H1 (cell line): ENCODE results near the gene KLF13.
A peak's percentile ranks its signal among the peaks of the same experiment; 100 is the strongest.

Experiments
- CHD2 ChIP-seq: IDR thresholded peaks from 2 replicates; pipeline ENCODE4 v1.6.1; 2012; ENCODE audit warnings: low read length, improper control_type of control experiment
- JUN ChIP-seq: IDR thresholded peaks from 2 replicates; pipeline ENCODE4 v1.6.1; 2011; ENCODE audit warnings: low read depth, mild to moderate bottlenecking, improper control_type of control experiment, low read length
- POLR2A ChIP-seq, 2 experiments: IDR thresholded peaks; 1 replicate in 1 of 2; 2 replicates in 1 of 2; pipeline ENCODE4 v1.6.1; 2011; ENCODE audit warnings: low read depth in 2 of 2, low read length in 2 of 2, mild to moderate bottlenecking in 2 of 2; ENCODE audit errors: control extremely low read depth in 1 of 2
- POLR2AphosphoS5 ChIP-seq: IDR thresholded peaks from 2 replicates; pipeline ENCODE4 v1.6.1; 2011; ENCODE audit warnings: low read depth, low read length
- RFX5 ChIP-seq: IDR thresholded peaks from 2 replicates; pipeline ENCODE4 v1.6.1; 2011; ENCODE audit warnings: low read depth, low read length, improper control_type of control experiment, borderline replicate concordance
- SIN3A ChIP-seq, 2 experiments: IDR thresholded peaks in 1 of 2; conservative IDR thresholded peaks in 1 of 2; 2 replicates each; pipeline ENCODE4 v1.6.1; 2011 to 2012; ENCODE audit warnings: low read length in 2 of 2, improper control_type of control experiment in 1 of 2, low read depth in 1 of 2, mild to moderate bottlenecking in 1 of 2
- TAF1 ChIP-seq: IDR thresholded peaks from 2 replicates; pipeline ENCODE4 v1.6.1; 2011; ENCODE audit warnings: mild to moderate bottlenecking, low read depth, low read length
- USF2 ChIP-seq: IDR thresholded peaks from 2 replicates; pipeline ENCODE4 v1.6.1; 2011; ENCODE audit warnings: low read length, improper control_type of control experiment
- TF ChIP-seq, protein P1 (sequence below), 3 experiments: IDR thresholded peaks; 1 replicate in 2 of 3; 2 replicates in 1 of 3; pipeline versions ENCODE4 v1.5.1 to v1.6.1; 2011; ENCODE audit warnings: low read length in 3 of 3, mild to moderate bottlenecking in 3 of 3, inconsistent platforms in 2 of 3, low read depth in 1 of 3, moderate library complexity in 1 of 3; ENCODE audit not compliant: insufficient read depth in 1 of 3; ENCODE audit errors: control extremely low read depth in 1 of 3

DNA sequence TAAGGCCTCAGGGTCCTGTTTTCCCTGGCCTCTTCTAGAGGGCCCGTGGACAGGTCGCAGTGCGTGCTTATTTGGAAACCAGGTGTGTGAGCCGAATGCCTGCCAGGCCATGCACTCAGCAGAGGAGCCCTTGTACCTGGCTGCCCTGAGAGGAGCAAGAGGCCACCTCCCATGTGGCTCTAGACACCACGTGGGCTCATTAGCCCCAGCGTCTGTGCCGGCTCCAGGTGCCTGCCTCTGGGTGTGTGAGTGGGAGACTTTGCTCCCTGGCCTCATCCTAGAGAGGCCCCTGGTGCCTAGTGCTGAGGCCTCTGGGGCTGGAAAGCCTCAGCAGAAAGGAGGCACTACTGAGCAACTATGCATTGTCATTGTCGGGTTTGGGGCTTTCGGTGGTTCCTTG lies 50.4 kb downstream of the KLF13 start:
- TF ChIP-seq POLR2A (IDR thresholded peaks at IDR 0.05; ENCODE audit: control extremely low read depth in 1 of 2, low read depth in 2 of 2, low read length in 2 of 2): no peak
- TF ChIP-seq CHD2: no peak
- no peak for TF ChIP-seq USF2
- TF ChIP-seq JUN: no peak
- no peak for TF ChIP-seq TAF1
- no peak for TF ChIP-seq RFX5
- TF ChIP-seq, protein P1, sequence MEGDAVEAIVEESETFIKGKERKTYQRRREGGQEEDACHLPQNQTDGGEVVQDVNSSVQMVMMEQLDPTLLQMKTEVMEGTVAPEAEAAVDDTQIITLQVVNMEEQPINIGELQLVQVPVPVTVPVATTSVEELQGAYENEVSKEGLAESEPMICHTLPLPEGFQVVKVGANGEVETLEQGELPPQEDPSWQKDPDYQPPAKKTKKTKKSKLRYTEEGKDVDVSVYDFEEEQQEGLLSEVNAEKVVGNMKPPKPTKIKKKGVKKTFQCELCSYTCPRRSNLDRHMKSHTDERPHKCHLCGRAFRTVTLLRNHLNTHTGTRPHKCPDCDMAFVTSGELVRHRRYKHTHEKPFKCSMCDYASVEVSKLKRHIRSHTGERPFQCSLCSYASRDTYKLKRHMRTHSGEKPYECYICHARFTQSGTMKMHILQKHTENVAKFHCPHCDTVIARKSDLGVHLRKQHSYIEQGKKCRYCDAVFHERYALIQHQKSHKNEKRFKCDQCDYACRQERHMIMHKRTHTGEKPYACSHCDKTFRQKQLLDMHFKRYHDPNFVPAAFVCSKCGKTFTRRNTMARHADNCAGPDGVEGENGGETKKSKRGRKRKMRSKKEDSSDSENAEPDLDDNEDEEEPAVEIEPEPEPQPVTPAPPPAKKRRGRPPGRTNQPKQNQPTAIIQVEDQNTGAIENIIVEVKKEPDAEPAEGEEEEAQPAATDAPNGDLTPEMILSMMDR (IDR thresholded peaks at IDR 0.05; ENCODE audit: control extremely low read depth in 1 of 3, insufficient read depth in 1 of 3, low read depth in 1 of 3, low read length in 3 of 3): peak in 1 of 3 experiments; percentile 26; a peak in 1 of 4 replicates
- no peak for TF ChIP-seq POLR2AphosphoS5
- TF ChIP-seq SIN3A (conservative IDR thresholded peaks at IDR 0.05 in 1 of 2, IDR thresholded peaks at IDR 0.05 in 1 of 2; ENCODE audit: low read depth in 1 of 2, low read length in 2 of 2): no peak
